Sigmoid colon (tissue), 4 donors: ENCODE measurements around the gene ANKRD52.

Experiments used
- EP300 ChIP-seq, 4 donors: sonication (generic); formaldehyde crosslinking; IDR thresholded peaks; one replicate each; pipeline ENCODE4 v1.6.1; 2017; ENCODE audit warnings: antibody characterized with exemption in 4 of 4
- POLR2A ChIP-seq, 2 donors: fragments of 450-650 bp; IDR thresholded peaks; one replicate each; pipeline ENCODE4 v1.6.1; 2016; ENCODE audit warnings: antibody characterized with exemption in 2 of 2, mild to moderate bottlenecking in 2 of 2, moderate library complexity in 2 of 2
- POLR2AphosphoS5 ChIP-seq, 4 donors: sonication (generic); formaldehyde crosslinking; IDR thresholded peaks; one replicate each; pipeline ENCODE4 v1.6.1; 2017; ENCODE audit warnings: antibody characterized with exemption in 4 of 4
- TF ChIP-seq, protein P1 (sequence below), 4 experiments: fragments of 450-650 bp in 3 of 4; fragments of 200-600 bp in 1 of 4; IDR thresholded peaks; one replicate each; pipeline ENCODE4 v1.5.1; 2016 to 2019; ENCODE audit warnings: antibody characterized with exemption in 4 of 4, mild to moderate bottlenecking in 3 of 4, moderate library complexity in 2 of 4

DNA sequence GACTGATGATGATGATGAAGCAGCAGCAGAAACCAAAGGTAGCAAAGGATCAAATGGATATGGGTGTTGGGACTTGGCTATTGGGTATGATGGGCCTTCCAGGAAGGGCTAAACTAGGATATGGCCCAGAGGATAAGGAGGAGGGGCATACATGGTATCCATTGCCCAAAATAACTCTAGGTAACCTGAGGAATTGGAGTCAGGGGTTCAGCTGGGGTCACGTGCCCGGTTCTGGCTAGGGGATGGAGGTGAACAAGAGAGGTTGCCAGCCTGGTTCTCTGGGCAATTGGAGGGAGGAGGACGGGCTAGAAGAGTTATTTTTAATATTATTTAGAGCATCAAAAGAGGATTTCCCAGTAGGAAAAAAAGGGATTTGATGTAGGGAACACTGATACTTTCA, 2.7 kb upstream of the ANKRD52 start:
- TF ChIP-seq POLR2A (IDR thresholded peaks at IDR 0.05) (no peak), EP300 (IDR thresholded peaks at IDR 0.05) (no peak), POLR2AphosphoS5 (IDR thresholded peaks at IDR 0.05) (no peak)
- TF ChIP-seq, protein P1, sequence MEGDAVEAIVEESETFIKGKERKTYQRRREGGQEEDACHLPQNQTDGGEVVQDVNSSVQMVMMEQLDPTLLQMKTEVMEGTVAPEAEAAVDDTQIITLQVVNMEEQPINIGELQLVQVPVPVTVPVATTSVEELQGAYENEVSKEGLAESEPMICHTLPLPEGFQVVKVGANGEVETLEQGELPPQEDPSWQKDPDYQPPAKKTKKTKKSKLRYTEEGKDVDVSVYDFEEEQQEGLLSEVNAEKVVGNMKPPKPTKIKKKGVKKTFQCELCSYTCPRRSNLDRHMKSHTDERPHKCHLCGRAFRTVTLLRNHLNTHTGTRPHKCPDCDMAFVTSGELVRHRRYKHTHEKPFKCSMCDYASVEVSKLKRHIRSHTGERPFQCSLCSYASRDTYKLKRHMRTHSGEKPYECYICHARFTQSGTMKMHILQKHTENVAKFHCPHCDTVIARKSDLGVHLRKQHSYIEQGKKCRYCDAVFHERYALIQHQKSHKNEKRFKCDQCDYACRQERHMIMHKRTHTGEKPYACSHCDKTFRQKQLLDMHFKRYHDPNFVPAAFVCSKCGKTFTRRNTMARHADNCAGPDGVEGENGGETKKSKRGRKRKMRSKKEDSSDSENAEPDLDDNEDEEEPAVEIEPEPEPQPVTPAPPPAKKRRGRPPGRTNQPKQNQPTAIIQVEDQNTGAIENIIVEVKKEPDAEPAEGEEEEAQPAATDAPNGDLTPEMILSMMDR (IDR thresholded peaks at IDR 0.05): no peak
